ENCODE measurements around the gene SOX1. TPM values are rescaled to one million over a fixed set of nuclear protein-coding genes. Genes with fewer than 3 reads are reported as not detected.

The SOX1 gene
- total and polyA plus RNA-seq, 12 donors = not detected

DNA sequence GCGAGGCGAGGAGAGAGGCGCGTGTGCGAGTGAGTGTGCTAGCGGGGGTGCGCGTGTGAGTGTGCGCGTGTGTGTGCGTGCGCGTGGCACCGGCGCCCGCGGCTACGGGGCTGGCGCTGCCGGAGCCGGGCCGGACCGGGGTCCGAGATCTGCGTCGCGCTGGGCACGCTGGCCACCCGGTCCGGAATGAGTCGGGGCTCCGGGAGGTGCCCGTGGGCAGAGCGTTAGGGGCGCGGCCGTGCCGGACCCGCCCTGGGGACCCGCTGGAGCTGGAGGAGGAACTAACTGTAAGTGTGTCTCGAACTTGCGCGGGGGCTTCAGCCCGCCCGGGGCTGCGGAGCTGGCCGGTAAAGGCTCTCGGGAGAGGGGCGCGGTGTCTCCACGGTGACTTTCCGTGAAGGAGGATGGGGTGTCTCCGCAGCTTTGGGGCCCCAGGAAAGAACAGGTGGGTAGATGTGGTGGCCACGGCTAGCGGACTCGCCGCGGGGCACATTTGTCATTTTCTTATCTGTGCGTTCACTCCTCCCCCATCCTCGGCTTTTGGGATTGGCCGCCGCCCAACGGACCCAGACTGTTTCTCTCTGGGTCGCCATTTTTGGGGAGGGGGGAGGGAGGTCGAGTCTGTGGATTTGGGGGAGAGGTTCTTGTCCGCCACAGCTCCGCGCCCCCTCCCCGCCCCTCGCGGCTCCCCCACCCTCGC lies 10.1 kb upstream of the SOX1 start:
- no peak for DNase-seq
- intact Hi-C loops (cut with DNase I) = loop anchor here in 1 of 10 donors (10.0 kb wide), 1 partner anchor 388 kb away; no protein-coding TSS in a partner anchor
- H3K9me3 ChIP-seq = no peaks in the 10 kb centered on the region
- TF ChIP-seq, protein P1, sequence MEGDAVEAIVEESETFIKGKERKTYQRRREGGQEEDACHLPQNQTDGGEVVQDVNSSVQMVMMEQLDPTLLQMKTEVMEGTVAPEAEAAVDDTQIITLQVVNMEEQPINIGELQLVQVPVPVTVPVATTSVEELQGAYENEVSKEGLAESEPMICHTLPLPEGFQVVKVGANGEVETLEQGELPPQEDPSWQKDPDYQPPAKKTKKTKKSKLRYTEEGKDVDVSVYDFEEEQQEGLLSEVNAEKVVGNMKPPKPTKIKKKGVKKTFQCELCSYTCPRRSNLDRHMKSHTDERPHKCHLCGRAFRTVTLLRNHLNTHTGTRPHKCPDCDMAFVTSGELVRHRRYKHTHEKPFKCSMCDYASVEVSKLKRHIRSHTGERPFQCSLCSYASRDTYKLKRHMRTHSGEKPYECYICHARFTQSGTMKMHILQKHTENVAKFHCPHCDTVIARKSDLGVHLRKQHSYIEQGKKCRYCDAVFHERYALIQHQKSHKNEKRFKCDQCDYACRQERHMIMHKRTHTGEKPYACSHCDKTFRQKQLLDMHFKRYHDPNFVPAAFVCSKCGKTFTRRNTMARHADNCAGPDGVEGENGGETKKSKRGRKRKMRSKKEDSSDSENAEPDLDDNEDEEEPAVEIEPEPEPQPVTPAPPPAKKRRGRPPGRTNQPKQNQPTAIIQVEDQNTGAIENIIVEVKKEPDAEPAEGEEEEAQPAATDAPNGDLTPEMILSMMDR (IDR thresholded peaks at IDR 0.05) = no peak
- WGBS, 2 donors = 1 to 2% methylated on average over 72 of the region's 72 CpGs
- no peaks in the 10 kb centered on the region for H3K36me3 ChIP-seq
- no peak overlapping the region for H3K27ac ChIP-seq
- H3K4me3 ChIP-seq = no peak overlapping the region
- ATAC-seq = no peak
- H3K27me3 ChIP-seq = peaks cover 67 to 100% (median 100%) of the 10 kb centered on the region in 7 donors
- H3K4me1 ChIP-seq = peaks cover 7 to 36% (median 30%) of the 10 kb centered on the region in 9 donors

- WGBS, 2 donors = 2% methylated on average over 25 of the region's 25 CpGs
- H3K9me3 ChIP-seq = no peaks in the 10 kb centered on the region
- no peak for DNase-seq
- H3K4me3 ChIP-seq = no peak overlapping the region
- H3K27me3 ChIP-seq = peaks cover 72 to 100% (median 100%) of the 10 kb centered on the region in 7 donors
- TF ChIP-seq, protein P1 (IDR thresholded peaks at IDR 0.05) = no peak
- no peaks in the 10 kb centered on the region for H3K36me3 ChIP-seq
- H3K4me1 ChIP-seq = peaks cover 7 to 39% (median 30%) of the 10 kb centered on the region in 9 donors
- H3K27ac ChIP-seq = no peak overlapping the region
- no peak for ATAC-seq
- intact Hi-C loops (cut with DNase I) = loop anchor here in 1 of 10 donors (10.0 kb wide), 1 partner anchor 387 kb away; no protein-coding TSS in a partner anchor
Observed at GRCh38 chr13:112057439-112057735, 9.6 kb upstream of the SOX1 start.

DNA sequence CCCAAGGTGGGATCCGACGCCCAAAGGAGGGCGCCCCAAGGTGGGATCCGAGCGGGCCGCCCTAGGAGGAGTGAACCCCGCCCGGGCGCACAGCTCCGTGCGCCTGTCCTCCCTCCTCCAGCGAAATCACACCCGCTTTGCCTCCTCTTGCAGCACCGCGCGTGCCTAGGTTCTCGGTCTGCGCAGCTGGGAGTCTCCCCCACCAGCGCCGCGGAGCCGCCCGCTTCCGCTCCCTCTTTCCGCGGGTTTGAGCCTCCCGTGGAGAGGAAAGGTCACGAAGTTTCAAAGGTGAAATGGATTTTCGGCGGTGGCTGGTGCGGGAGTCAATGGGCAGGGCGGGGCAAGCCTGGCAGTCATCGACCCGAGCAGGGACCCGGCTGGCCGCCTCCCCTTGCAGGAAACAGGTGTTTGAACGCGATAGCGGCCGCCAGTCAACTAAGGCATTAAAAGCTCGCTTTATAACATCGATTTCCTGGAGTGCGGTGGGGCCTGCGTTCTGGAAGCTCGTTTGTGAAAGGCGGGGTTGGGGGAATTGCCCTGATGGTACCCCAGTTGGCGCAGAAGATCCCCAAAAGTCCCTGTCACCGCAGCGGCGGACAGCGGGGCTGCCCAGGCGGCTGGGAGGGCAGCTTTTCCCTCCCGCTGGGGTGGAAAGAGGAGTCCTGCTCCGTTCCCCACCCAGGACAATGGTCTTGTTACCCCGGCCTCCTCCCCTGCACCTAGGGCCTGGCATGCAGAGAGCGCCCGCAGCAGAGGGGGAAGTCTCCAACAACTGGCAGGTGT lies 9.0 kb upstream of the SOX1 start:
- H3K9me3 ChIP-seq = no peaks in the 10 kb centered on the region
- 2 to 3% methylated on average over 57 of the region's 57 CpGs for WGBS, 2 donors
- H3K4me3 ChIP-seq = no peak overlapping the region
- DNase-seq (no peak), ATAC-seq (no peak)
- intact Hi-C loops (cut with DNase I) = loop anchor here in 1 of 10 donors (10.0 kb wide), 1 partner anchor 387 kb away; no protein-coding TSS in a partner anchor
- peaks cover 78 to 100% (median 100%) of the 10 kb centered on the region in 7 donors for H3K27me3 ChIP-seq
- TF ChIP-seq, protein P1 (IDR thresholded peaks at IDR 0.05) = no peak
- peaks cover 7 to 42% (median 30%) of the 10 kb centered on the region in 9 donors for H3K4me1 ChIP-seq
- H3K27ac ChIP-seq = no peak overlapping the region
- H3K36me3 ChIP-seq = no peaks in the 10 kb centered on the region

DNA sequence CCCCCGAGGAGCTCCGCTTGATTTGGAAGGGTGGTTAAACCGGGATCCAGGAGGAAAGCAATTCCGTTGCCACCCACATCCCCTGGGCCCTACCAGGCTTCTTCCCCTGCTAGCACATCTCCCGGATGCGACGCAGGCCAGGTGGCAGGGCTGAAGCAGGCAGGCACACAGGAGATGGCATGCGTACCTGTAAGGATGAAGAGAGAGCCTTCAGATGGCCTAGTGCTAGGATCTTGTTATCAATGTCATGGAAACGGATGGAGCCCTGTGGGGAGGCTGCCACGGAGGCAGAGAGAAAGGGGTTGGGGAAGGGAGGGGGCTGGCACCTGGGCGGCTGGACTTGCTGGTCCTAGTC lies 8.5 kb upstream of the SOX1 start:
- H3K27me3 ChIP-seq = peaks cover 82 to 100% (median 100%) of the 10 kb centered on the region in 7 donors
- ATAC-seq = no peak
- H3K4me3 ChIP-seq = no peak overlapping the region
- H3K36me3 ChIP-seq = no peaks in the 10 kb centered on the region
- no peaks in the 10 kb centered on the region for H3K9me3 ChIP-seq
- no peak overlapping the region for H3K27ac ChIP-seq
- WGBS, 2 donors = 2 to 3% methylated on average over 11 of the region's 11 CpGs
- peaks cover 7 to 41% (median 29%) of the 10 kb centered on the region in 9 donors for H3K4me1 ChIP-seq
- TF ChIP-seq, protein P1 (IDR thresholded peaks at IDR 0.05) = no peak
- intact Hi-C loops (cut with DNase I) = loop anchor here in 1 of 10 donors (10.0 kb wide), 1 partner anchor 386 kb away; no protein-coding TSS in a partner anchor
- no peak for DNase-seq
